GM21619 (cell line): ENCODE measurements around the gene PIRT.

Source experiments
- ATAC-seq: cut with Tn5 transposase; IDR thresholded peaks from one replicate; pipeline ENCODE4 v1.9.1; 2021; ENCODE audit not compliant: unreplicated experiment

Gene PIRT

DNA sequence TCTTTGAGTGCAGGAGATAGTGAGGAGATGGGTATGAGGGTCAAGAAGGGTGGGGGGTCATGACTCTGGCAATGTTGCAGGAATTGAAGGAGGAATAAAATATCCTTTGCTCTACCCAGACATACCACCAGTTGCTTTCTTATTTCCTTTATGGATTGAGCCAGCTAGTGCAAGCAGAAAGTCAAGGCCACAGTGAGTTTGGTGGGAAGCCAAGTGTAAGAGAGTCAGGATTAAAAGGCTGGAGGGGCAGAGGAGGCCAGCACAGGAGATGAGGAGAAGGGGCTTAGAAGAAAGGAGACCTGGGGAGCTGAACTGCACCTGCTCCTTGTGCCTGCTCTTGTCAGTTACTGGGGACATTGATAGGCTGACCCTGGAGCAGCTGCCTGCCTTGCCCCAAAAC, 16.1 kb downstream of the PIRT start:
- ATAC-seq: no peak

DNA sequence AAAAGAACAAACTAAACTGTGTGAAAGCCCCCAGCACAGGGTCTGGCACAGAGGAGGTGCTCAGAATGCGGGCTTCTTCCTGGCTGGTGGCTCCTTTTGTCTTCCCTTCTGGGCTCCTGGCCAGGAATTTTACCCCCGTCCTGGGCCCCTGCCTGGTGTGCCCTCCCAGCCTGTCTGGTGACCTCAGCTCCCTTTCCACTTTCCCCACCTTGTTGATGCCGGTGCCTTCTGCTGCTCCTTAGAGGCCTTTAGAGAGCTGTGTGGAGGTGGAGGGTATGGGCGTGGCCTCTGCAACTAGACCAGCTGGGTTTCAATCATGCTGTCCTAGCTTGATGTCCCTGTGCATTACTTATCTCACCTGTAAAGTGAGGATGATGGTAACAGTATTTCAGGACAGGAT, 16.8 kb downstream of the PIRT start:
- ATAC-seq: no peak

DNA sequence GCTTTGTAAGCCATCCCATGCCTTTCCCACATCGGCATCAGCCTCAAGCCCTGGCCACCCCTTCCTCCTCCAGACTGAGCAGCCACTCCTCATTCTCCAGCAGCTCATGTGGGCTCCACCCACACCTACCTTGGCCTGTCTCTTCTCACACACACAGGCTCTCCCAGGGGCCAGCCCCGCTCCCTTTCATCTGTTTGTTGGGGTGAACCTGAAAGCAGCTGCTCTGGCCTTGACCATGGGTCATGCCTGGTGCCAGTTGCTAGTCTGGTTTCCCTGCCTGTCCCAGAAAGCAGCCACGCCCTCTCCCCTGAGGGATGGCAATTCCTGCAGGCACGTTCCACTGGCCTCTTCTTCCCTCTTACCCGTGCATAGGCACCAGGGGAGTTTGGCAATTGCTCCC, 22.6 kb downstream of the PIRT start:
- no peak for ATAC-seq

DNA sequence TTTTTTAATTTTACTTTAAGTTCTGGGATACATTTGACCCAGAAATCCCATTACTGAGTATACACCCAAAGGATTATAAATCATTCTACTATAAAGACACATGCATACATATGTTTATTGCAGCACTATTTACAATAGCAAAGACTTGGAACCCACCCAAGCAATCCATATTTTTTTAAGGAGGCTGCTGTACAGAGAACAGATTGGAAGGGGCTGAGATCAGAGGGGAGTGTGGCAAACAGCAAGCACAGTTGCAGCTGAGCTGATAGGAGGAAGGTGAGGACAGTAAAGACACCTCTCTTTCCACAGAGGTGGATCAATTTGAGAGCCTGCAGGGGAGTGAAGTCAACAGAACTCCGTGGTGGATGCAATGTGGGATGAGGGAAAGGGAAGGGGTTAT, 23.8 kb downstream of the PIRT start:
- ATAC-seq: no peak

DNA sequence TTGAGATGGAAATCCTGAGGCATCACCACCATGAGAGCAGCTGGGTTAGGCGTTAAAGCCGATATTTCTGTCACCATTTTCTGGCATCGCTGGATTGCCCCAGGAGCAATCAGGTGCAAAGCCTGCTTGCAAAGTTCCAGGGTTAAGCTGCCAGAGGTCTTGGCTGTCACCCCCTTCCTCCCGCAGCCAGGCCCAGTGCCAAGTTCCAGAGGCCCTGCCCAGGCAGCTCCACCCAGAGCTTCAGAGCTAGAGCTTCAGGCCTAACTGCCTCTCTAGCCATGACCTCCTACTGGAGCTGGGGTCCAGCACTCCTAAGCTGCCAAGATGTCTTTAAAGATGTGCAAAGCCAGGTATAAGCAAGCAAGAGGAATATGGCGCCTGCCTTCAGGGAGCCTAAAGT, 25.2 kb downstream of the PIRT start:
- ATAC-seq: no peak

DNA sequence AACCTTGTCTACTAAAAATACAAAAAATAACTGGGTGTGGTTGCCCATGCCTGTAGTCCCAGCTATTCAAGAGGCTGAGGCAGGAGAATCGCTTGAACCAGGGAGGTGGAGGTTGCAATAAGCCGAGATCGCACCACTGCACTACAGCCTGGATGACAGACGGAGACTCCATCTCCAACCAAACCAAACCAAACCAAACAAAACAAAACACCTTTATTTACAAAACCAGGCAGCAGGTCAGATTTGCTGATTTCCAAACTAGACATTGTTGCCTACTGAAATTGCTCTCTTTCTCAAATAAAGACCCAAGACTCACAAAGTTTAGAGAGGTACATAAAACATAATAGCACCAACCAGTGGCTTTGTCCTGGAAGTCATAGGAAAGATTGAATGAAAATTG, 28.3 kb downstream of the PIRT start:
- no peak for ATAC-seq

DNA sequence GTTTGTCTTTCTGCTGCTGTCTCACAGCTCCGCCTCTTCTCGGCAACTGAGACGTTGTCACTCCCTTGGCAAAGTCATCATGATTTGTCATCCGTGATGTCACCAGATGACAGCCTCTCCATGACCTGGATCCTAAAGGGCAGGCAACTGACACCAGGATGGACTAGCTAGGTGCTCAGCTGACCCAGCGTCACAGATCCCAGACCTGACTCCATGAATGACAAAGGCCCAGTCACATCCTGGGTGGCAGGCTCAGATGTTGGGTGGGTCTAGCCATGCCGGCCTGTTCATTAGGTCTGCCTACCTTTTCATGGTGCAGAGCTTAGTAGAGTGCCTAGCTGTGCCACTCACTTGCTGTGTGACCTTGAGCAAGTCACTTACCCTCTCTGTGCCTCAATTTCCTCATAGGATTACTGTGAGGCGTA, 30.2 kb downstream of the PIRT start:
- ATAC-seq: no peak

DNA sequence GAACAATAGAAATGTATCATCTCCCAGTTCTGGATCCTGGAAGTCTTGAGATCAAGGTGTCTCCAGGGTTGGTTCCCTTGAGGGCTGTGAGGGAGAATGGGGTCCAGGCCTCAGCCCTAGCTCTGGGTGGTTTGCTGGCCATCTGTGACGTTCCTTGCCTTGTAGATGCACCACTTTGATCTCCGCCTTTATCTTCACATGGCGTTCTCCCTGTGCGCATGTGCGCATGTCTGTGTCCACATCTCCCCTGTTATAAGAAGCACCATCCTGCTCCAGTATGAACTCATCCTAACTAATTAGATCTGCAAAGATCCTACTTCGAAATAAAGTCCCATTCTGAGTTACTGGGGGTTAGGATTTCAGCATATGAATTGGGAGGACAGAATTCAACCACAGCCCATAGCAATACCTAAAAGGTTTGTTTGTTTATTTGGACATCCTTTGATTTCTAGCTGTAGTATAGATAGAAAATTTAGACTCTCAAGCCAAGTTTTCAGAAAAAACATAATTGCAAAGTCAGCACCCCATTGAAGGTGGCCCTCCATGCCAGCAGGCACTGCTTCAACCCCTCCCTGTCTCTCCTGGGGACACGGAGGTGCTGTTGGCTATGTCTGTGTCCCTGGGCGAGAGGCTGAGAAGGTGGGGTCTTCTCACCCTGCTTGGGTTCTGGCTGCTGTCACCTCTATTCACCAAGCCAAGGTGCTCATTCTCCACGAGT, 31.2 kb downstream of the PIRT start:
- ATAC-seq: no peak

DNA sequence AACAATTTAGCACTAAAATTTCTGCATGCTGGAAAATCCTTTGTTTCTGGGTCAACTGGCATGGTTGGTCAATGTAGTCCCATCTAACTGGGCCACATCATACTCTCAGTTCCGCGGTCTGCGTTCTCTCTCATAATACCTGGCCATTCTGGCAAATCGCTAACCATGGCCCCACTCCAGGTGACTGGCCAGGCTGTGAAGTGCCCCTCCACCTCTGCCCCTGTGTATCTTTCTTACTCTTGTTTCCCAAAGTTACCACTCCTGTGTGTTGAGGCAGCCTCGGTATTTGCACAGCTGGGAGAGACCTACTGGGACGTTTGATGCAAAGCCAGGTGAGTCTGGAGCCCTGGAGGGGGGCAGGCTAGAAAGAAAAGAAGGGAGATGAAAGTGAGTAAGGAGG, 32.0 kb downstream of the PIRT start:
- ATAC-seq: no peak

DNA sequence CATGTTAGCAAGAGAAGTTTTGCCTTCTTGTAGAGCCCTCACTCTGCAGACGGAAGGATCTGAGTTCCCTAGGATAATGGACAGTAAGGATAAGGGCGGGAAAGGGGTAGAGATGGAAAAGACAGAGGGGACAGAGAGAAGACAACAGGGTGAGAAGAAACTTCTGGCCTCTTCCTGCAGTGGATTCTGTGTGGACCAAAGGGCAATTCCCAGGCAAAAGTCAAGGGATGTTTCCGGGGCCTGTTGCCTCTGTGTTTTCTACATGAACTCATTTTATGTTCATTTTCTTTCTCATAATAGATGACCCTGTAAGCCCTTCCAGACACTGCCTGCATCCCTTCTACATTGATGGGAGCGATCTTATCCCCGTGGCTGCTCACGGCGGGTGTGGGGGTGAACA, 33.3 kb downstream of the PIRT start:
- no peak for ATAC-seq

DNA sequence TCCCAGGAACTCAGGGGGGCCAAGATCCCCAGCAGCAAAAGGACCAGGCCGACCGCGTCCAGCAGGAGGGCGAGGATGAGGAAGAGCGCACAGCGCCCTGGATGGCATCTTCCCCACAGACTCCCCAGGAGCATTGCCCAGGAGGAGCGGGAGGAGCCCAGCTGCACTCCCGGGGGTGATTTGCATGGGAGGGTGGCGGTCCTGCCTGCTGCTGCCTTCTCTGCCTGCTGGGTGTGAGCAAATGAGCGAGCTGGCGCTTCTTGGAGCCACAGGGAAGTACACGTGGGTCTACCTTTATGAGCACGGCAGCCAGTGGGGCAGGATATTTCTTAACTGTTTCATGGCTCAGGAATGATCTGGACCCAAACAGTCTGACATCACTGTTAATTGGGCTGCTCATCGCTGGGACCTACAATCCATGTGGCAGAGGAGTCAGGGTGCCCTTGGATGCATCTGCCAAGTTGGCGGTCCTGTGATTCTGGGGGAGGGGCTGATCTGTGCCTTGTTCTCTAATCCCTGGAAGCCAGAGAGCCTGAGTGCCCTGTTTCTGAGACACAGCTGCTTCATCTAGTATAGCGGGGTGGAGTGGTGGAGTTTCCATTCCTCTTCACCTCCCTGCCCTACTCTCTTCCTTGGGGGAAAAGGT, 33.9 kb downstream of the PIRT start, which contains the start of gene TMEM238L:
Gene TMEM238L, minus strand, starts transcription at position 270 of the 646 bp plus-strand sequence. Its CDS starts 136 bp downstream, at position 134.
- ATAC-seq: no peak

DNA sequence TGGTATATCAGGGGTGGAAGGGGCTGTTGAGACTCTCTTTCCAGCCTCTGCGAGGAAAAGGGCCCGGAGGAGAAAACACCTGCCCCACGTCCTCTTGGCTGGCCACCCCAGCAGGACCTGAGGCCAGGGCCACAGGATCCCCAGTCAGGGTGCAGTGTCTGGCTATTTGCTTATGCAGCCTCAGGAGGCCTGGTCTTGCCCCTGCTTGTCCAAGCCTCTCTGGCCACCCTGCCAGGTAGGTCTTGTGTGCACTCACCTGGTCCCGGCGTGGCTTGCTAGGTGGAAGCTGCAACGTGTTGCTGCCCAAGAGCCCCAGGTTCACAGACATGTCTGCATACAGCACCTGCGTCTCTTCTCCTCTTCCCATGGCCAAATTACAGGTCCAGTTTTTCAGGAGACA, 34.5 kb downstream of the PIRT start:
- no peak for ATAC-seq

DNA sequence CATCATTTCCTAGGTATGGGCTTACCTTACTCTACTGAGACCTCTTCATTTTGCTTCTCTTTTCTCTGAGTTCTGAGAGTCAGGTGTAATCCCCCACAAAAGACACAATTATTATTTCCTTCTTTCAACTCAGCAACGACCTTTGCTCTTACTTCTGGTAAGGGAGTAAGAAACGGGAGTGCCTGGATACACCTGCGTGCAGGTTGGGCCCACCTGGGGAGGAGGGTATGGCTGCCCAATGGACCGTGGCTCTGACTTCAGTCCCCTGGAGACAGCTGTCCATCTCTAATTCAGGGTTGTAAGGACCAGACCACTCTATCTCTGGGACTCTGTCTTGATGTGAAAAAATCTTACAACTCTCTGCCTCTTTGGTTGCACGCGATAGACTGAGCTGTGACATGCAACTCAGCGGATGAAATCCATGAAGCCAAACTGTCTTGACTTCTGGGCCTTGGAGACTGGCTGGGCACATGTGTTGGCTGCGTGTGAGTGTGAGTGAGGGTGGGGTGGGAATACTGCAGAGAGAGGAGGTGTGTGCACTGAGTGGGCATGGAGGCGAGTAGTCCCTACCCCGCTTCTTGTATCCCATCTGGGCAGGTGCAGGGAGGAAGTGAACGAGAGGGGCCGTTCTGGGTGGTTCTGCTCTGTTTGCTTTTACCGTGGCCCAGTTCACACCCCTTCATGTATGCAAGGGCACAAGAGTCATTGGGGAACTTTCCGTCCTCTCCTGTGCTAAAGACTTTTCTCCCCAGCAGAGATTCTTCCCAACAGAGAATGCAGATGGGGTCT, 35.2 kb downstream of the PIRT start:
- ATAC-seq: no peak

DNA sequence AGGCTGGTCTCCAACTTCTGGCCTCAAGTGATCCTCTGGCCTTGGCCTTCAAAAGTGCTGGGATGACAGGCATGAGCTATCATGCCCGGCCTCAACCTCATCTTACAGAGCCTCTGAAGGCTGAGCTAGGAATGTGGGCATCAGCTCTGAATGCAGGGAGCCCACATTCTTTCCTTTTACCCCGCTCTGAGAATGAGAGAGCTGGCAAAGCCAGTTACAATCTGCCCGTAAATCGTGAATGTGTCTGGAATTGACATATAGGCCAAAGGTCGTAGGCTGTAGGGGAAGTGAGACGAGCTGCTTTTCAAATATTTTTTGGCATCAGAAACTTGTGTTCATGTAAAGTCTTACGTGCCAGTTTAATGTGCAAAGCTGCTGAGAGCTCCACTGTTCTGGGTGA, 38.5 kb downstream of the PIRT start:
- no peak for ATAC-seq

DNA sequence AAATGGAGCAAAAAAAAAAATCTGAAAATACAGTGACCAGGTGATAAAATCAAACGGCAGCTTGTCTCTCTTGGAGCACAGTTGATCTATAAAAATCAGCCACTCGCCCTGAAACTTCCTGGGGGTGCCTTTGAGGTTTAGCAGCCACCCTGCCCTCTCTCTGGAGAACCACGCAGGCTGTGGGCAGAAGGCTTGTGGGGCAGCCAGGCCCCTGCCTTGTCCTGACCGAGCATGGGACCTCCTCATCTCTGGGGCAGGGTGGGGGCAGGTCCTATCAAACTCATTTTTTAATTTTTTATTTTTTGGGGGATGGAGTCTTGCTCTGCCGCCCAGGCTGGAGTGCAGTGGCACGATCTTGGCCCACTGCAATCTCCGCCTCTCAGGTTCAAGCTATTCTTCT, 39.0 kb downstream of the PIRT start:
- ATAC-seq: no peak

DNA sequence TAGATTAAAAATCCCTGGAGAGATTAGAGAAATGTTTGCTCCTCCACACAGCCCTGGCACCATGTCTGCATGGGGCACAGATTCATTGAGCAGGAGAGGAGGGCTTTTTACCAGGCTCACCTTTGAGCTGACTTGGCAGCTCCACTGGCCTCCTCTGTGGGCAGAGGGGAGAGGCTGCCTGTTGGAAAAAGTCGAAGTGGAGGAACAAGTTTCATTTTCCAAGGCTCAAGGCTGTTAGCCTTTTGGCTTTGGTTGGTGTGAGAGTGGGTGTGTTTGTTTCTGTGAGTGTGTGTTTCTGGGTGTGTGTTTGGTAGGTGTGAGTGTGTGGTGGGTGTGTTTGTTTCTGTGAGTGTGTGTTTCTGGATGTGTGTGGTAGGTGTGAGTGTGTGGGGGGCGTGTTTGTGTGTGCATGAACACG, 39.5 kb downstream of the PIRT start:
- no peak for ATAC-seq

DNA sequence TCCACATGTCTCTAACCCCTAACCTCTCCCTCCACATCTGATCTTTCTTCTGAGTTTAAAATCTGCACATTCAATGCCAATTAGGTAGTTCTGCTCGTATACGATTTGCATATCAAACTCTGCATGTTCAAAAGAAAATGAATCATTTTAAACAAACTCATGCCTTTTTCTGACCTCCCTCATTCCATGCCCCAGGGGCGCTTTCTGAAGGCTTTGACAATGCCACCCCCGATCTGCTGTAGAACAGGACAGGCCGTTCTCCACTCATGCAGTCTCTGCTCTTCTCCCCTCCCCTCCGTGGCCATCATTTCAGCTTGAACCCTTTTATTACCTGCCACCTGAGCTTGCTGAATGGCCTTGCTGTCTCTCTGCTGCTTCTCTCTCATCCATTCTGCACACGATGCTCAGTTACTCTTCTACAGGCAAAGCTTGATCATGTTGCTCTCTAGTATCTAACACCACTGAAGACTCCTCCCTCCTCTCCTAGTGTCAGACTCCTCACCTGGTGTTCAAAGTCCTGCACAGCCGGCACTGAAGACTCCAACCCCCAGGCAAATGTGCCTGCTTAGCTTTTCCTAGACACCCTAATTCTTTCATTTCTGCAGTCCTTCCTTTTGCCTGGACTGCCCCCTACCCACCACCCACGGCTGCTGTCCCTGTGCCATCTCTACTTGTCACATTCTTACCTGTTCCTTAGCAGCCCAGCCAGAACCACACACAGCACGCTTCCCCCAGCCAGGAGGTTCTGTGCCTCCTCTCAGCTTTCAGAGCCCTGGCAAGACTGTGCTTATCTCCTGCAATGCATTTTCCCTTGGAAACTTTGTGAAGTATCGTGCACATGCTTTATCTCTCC, 40.2 kb downstream of the PIRT start:
- no peak for ATAC-seq

DNA sequence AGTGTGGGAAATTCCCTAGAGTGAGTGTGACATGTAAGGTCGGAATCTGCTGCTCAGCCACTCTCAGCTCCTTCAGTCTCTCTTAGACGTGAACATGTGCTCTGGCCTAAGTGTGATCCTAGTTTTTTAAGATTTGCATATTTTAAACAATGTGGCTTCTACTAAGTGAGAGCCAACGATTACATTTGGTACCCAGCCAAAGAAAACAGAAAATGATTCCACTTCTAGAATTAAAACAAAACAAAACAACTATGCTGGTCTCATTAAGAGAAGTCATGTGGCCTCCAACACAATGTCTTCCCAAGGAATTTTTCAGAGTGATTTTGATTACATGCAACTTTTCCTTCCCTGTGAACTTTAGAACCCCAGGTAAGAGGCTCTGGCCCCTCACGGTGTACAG, 44.1 kb downstream of the PIRT start:
- ATAC-seq: no peak

DNA sequence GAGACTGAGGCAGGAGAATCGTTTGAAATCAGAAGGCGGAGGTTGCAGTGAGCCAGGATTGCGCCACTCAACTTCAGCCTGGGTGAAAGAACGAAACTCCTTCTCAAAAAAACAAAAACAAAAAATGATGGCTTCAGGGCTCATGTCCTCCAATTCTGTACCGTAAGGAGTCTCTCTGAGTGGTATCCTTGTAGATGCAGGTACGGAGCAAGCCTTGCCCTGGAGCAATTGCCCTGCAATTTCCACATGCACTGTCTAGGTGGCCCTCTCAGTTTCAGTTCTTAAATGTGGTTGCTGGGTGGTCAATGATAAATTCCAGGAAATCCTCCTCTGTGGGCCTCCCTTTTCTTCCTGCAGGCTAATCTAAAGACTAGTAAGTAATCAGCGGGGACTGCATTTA, 44.6 kb downstream of the PIRT start:
- no peak for ATAC-seq

DNA sequence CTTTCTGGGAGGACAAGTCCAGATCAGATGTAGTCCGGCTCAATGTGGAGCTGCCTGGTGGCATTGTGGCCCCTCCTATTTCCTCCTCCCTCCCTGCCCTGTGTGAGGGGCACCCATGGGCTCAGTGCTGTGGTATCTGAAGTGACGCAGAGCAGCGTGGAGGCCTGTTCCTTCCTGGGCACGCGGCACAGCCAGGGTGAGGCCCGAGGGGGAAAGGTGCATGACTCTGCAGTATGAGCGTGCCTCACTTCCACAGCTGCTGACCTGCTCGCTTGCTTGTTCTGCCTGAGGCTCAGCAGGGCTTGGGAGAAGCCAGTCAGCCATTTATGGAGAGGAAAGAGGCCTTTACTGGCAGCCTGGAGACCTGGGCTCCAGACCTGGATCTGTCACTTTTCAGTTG, 45.7 kb downstream of the PIRT start:
- no peak for ATAC-seq
